AG04449 (cell line): ENCODE measurements around the gene RAB8A.
"Not testable (repeated sequence)": the region's sequence is repeated elsewhere in the genome, so short reads cannot be mapped to it uniquely, and the experiment has no call there.

Source experiments
- CTCF ChIA-PET: fragments of 350-600 bp; formaldehyde crosslinking; extraction: SDS; loops from one replicate; lab custom pipeline; 2021; ENCODE audit warnings: antibody characterized with exemption; lab: Yijun Ruan, JAX
- POLR2A ChIA-PET: fragments of 400-600, 350-600 bp; formaldehyde crosslinking; extraction: SDS; loops from one replicate; lab custom pipeline; 2020; ENCODE audit warnings: antibody characterized with exemption, inconsistent platforms; lab: Yijun Ruan, JAX
- DNase-seq: peaks from one replicate; pipeline ENCODE4 v3.0.0-alpha.2; 2010; ENCODE audit warnings: low read depth, low spot score
- H3K4me3 ChIP-seq: 2 replicates; pipeline ENCODE4 v1.5.1; 2011; ENCODE audit warnings: low read depth, mild to moderate bottlenecking, control low read depth, low read length
- TF ChIP-seq, protein P1 (sequence below): IDR thresholded peaks from one replicate; pipeline ENCODE4 v1.5.1; 2011; ENCODE audit warnings: mild to moderate bottlenecking, moderate library complexity, low read length, control low read depth, inconsistent platforms; ENCODE audit not compliant: insufficient read depth; ENCODE audit errors: missing control alignments

The RAB8A gene

GRCh38 chr19:16167055-16167454 lies 55.4 kb downstream of the RAB8A start:
- TF ChIP-seq, protein P1, sequence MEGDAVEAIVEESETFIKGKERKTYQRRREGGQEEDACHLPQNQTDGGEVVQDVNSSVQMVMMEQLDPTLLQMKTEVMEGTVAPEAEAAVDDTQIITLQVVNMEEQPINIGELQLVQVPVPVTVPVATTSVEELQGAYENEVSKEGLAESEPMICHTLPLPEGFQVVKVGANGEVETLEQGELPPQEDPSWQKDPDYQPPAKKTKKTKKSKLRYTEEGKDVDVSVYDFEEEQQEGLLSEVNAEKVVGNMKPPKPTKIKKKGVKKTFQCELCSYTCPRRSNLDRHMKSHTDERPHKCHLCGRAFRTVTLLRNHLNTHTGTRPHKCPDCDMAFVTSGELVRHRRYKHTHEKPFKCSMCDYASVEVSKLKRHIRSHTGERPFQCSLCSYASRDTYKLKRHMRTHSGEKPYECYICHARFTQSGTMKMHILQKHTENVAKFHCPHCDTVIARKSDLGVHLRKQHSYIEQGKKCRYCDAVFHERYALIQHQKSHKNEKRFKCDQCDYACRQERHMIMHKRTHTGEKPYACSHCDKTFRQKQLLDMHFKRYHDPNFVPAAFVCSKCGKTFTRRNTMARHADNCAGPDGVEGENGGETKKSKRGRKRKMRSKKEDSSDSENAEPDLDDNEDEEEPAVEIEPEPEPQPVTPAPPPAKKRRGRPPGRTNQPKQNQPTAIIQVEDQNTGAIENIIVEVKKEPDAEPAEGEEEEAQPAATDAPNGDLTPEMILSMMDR, result no peak
- no peak overlapping the region for H3K4me3 ChIP-seq
- no peak for DNase-seq
- CTCF ChIA-PET, result no interaction called here
- POLR2A ChIA-PET, result no interaction called here

DNA sequence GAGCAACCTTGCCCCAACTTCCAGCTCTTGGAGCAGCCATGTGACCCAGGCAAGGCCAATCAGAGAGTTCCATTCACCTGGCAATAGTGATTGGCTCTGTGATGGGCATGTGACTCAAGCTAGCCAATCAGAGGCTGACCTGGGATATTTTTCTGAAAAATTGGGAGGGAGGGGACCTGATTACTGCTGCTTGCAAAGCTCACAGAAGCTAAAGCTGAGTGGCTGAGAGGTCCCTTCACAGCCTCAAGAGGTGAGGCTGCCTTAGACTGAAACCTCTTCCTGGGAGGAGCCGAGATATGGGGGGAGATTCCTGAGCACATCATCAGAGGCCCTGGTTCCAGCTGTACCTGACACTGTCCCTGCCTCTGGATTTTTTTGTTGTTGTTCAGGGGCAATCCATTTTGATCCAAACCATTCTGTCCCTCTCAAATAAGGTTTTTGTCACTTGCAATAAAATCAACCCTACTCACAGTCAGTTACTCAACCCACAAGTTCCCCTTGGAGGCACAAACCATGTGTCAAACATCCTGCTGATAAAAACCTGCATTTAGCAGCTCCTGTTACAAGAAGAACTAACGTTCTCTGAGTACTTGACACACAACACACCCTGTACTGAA lies 56.9 kb downstream of the RAB8A start:
- no peak overlapping the region for H3K4me3 ChIP-seq
- CTCF ChIA-PET, result interaction anchor here (1.2 to 3.3 kb wide), 4 partner anchors 12 to 127 kb away, joined by 4 to 13 read pairs (median 8); no protein-coding TSS in a partner anchor
- no peak for DNase-seq
- TF ChIP-seq, protein P1, result no peak
- POLR2A ChIA-PET, result no interaction called here

GRCh38 chr19:16170134-16170533 lies 58.4 kb downstream of the RAB8A start:
- CTCF ChIA-PET, result interaction anchor here (0.9 to 3.3 kb wide), 4 partner anchors 10 to 144 kb away, joined by 3 to 13 read pairs (median 8); no protein-coding TSS in a partner anchor
- TF ChIP-seq, protein P1, result no peak
- no peak for DNase-seq
- H3K4me3 ChIP-seq, result no peak overlapping the region
- POLR2A ChIA-PET, result no interaction called here

DNA sequence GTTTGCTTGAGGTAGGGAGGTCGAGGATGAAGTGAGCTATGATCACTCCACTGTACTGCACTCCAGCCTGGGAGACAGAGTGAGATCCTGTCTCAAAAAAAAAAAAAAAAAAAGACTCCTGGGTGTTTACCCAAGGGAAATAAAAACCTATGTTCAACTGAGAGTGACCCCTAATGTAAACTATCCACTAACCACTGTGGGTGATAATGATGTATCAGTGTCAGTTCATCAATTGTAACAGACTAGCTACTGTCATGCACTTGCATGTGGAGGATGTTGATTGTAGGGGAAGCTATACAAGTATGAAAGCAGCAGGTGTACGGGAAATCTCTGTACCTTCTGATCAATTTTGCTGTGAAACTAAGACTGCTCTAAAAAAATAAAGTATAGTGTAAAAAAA lies 64.3 kb downstream of the RAB8A start:
- H3K4me3 ChIP-seq, result no peak overlapping the region
- POLR2A ChIA-PET, result no interaction called here
- TF ChIP-seq, protein P1, result no peak
- CTCF ChIA-PET, result no interaction called here
- no peak for DNase-seq

GRCh38 chr19:16178866-16179265 lies 67.2 kb downstream of the RAB8A start:
- CTCF ChIA-PET, result interaction anchor here (0.6 to 6.4 kb wide), 5 partner anchors 9 to 552 kb away, joined by 4 to 86 read pairs (median 7); no protein-coding TSS in a partner anchor
- H3K4me3 ChIP-seq, DNase-seq, POLR2A ChIA-PET: not testable (repeated sequence)

DNA sequence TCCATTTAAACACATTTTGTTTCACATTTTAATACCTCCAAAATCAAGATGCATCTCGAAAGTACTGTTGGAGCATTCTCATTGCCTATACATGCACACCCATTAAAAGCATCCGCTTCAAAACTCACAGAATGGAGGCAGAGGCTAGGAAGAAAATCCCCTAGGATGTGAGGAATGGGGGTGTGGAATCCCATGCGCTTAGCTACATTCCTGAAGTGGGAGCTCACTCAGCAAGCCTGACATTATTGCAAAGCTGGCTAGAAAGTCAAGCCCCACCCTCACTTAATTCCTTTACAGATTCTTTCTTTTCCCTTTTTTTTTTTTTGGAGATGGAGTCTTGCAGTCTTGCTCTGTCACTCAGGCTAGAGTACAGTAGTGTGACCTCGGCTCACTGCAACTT lies 68.9 kb downstream of the RAB8A start:
- peak; percentile 77 for DNase-seq
- TF ChIP-seq, protein P1, result no peak
- no peak overlapping the region for H3K4me3 ChIP-seq
- ChIA-PET POLR2A (interaction anchor here (1.0 to 1.3 kb wide), 2 partner anchors 105 to 139 kb away, joined by 3 to 9 read pairs; partner anchors contain the start of gene TPM4), CTCF (interaction anchor here (0.6 to 6.4 kb wide), 16 partner anchors 11 to 551 kb away, joined by 3 to 86 read pairs (median 6); partner anchors contain the start of gene RAB8A)
